ENCODE measurements around the gene DPY19L3.

DNA sequence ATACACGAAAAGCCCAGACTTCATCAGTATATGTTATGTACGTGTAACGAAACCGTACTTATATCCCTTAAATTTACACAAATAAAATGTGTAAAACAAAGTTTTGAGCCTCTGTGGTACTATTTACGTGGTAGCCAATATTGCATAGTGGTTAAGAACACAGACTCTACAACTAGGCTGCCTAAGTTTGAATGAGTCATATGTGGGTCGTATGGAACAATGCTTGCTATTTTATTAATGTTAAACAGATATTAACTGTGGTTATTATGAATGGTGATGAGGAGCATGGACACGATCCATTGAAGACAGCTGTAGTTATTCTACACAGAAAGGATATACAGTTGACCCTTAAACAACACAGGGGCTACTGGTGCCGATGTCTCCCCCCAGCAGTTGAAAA is 42.5 kb downstream of the DPY19L3 start:
- TF ChIP-seq EZH2 (IDR thresholded peaks at IDR 0.05; ENCODE audit: borderline replicate concordance, insufficient read depth, low read depth, low read length, poor library complexity, severe bottlenecking), result no peak
- TF ChIP-seq, protein P1, sequence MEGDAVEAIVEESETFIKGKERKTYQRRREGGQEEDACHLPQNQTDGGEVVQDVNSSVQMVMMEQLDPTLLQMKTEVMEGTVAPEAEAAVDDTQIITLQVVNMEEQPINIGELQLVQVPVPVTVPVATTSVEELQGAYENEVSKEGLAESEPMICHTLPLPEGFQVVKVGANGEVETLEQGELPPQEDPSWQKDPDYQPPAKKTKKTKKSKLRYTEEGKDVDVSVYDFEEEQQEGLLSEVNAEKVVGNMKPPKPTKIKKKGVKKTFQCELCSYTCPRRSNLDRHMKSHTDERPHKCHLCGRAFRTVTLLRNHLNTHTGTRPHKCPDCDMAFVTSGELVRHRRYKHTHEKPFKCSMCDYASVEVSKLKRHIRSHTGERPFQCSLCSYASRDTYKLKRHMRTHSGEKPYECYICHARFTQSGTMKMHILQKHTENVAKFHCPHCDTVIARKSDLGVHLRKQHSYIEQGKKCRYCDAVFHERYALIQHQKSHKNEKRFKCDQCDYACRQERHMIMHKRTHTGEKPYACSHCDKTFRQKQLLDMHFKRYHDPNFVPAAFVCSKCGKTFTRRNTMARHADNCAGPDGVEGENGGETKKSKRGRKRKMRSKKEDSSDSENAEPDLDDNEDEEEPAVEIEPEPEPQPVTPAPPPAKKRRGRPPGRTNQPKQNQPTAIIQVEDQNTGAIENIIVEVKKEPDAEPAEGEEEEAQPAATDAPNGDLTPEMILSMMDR (IDR thresholded peaks at IDR 0.05), result no peak

Measured in B cell (primary cell).